Effector CD4-positive, alpha-beta T cell (primary cell): ENCODE results near the gene SORCS1.

Experiments used
- DNase-seq: peaks from one replicate; pipeline ENCODE4 v3.0.0-alpha.2; 2020

SORCS1 gene

DNA sequence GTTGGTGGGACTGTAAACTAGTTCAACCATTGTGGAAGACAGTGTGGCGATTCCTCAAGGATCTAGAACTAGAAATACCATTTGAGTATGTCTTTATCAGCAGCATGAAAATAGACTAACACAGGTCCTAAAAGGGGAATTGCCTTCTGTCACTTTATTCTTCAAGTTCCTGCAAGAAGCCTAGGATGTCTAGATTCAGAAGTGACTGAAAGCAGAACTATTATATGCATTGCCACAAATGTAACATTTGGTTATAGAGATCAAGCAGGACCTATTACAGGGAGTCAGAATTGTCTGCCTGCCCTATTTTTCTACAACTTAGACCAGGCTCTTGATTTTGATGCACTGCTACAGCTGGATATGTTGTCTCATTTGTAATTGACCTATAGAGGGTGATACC lies 364.7 kb downstream of the SORCS1 start:
- no peak for DNase-seq

DNA sequence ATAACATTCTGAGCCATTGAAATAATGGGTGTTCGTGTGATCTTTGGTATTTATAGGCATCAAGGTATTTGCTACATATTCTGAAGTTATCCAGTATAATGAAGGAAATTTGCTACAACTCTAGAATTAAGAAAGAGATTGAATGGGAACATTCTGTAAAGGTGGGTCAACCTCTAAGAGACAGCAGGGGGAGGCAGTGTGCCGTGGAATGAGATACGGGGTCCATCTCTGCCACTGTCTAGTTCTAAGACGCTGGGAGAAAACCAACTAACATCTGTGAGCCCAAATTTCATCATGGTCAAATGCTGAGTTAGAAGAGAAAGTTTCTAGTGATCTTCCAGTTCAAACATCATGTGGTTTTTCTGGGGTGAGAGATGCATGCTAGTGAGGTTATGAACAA lies 368.9 kb downstream of the SORCS1 start:
- DNase-seq: no peak

DNA sequence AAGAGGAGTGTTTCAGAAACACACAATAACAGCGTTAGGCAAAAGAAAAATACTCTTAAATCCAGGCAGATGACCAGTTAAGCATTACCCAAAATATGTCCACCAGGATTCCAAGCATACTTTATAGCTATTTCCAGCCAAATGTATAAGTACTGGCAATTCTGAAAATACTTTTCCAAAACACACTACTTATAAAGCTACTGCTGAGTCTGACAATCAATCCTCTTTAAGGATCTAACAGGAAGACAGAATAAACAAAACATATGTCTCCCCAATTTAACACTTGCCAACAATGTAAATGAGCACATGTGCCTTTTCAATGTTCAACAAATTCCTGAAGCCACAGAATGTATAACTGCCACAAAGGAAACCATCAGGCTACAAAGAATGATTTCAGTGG lies 370.9 kb downstream of the SORCS1 start:
- DNase-seq: no peak

DNA sequence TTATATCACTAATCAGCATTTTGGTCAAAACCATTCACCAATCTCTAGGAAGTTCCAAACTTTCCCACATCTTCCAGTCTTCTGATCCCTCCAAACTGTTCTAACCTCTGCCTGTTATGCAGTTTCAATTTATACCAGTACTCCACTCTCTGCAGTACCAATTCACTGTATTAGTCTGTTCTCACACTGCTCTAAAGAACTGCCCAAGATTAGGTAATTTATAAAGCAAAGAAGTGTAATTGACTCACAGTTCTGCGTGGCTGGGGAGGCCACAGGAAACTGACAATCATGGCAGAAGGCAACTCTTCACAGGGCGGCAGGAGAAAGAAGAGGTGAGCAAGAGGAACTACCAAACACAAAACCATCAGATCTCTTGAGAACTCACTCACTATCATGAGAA lies 374.9 kb downstream of the SORCS1 start:
- DNase-seq: no peak

DNA sequence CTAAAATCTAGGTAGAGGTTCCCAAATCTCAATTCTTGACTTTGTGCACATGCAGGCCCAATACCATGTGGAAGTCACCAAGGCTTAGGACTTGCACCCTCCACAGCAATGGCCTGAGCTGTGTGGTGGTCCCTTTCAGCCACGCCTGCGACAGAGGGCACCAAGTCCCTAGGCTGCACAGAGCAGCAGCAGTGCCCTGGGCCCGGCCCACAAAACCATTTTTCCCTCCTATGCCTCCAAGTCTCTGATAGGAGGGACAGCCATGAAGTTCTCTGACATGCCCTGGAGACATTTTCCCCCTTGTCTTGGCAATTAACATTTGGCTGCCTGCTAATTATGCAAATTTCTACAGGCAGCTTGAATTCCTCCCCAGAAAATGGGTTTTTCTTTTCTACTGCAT lies 375.5 kb downstream of the SORCS1 start:
- no peak for DNase-seq

DNA sequence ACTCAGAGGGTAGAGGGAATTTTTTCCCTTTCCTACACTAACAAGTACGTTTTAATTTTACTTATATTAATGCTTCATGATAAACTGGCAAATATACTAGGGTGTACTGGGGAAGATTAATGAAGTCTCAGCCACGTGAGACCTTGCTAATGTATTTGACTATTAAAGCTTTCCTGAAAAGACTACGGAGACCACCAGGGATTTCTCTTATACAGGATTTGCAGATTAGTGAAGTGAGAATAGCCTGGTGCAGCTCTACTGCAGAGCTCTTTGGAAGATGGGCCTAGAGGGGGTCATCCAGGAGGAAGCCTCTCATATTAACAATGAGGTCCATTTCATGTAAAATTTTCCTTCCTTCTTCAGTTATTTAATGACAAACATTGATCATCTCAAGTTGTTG lies 379.0 kb downstream of the SORCS1 start:
- DNase-seq: no peak

DNA sequence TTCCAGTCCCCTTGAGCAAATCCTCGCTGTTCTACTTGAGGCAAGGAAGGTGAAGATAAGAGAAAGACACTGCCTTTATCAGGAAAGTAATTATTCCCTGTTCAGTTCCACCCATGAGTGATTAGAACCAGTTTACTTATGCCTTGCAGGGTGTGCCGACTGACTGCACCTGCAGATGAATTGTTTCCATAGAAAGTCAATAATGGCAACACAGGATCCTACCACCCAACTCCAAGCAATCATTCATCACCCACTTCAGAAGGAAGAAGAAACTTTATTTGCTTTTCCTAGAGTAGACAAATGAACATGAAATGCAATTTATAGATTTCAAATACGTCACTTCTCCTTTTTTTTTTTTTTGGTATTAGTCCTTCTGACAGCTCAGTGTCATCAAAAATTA lies 383.9 kb downstream of the SORCS1 start:
- no peak for DNase-seq

DNA sequence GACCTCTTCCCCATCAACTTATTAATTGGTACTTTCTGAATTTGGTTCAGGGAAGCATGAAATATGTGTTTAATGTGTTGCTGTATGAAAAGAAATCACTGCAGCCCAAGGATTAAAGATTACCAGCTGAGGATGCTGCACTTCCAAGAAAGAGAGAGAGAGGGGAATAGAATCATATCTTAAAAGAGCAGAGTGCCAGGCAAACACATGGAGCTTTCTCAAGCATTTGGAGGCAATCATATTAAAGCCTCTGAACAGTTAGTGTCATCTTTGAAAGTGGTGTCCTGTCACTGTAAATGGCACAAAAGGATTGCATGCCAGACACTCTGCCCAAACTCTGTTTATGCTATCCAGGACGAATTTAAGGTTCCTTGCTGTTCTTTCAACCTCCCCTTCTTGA lies 386.7 kb downstream of the SORCS1 start:
- DNase-seq: no peak

DNA sequence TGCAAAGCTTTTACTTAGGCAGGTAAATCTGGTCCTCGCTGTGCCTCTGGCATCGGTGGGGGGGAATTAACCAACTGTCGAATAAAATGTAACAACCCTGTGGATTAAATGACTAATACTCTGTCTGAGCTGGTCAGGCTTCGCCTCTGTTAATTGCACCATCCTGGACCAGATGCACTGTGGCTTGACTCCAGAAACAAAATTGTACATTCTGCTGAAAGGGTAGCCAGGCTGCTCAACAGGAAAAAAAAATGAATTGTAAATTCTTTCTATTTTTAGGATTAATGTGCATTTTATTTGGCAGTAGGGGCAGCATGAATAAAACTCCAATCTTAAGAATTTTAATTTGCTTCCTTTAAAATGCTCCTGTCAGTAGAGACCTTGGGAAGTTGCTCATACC lies 389.4 kb downstream of the SORCS1 start:
- no peak for DNase-seq

DNA sequence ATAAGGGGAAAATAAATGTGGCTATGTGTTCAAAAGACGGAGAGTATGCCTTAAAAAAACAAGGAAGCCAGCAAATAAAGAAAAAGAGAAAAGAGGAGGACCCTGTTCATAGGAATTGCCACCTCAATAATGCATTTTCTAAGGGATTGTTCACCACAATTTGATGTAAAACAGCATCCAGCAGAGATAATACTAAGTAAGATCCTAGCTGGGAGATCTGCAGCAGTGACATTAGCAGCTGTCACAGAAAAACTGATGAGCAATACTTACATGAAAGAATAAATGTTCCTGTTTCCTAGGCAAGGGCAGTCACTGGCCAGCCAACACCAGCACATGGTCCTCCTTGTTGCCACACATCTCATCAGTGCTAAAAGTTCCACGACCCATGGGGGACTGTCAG lies 391.5 kb downstream of the SORCS1 start:
- no peak for DNase-seq

DNA sequence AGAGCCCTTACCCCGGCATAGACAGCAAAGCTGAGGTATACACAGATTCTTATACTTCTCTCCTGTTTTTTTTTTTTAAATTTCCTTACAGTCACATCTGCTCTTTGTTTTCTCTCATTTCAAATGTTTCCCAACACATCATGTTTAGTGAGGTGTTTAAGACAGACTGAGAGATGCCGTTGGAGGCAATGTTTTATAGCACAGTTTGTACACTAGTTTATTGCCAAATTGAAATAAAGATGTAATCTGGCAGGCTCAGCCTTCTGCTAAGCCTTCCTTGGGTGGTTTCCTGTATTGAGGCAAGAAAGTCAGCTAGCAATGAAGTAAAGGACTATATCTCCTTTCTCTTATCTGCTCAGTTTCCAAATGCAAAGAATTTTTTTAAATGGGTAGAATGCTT lies 393.4 kb downstream of the SORCS1 start:
- DNase-seq: no peak

DNA sequence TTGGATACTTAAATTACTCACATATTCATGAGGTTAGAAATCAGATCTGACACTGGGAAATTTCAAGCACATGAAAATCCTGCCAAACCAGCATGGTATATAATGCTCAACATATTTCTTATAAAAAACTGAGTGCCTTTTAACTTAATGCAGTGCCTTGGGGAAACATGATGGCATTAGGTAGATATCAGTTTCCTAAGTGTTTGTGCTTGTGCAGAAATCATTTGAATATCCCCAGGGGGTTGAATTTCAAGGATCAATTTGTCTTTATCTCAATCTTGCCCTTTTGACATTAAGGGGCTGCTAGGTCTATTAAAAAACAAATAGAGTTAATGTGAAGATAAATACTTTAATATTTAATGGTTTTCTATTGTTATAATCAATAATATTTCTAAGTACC lies 396.3 kb downstream of the SORCS1 start:
- no peak for DNase-seq

DNA sequence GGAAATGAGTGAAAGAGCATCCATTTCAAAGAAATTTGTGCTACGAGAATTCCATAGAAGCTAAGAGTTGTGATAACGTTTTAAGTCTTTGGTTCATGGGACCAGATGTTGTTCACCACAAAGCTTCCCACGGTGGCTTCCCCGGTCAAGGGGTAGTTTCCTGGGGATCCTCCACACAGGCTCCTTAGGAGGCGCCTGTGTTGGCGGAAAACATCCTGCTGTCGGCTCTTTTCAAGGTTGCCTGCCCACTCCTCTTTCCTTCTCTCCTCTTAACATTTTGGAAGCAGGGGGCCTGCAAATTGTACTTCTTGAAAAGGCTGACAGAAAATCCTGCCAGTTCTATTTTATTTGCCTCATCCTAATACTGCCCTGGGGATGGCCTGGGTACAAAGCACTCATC lies 398.6 kb downstream of the SORCS1 start:
- no peak for DNase-seq

DNA sequence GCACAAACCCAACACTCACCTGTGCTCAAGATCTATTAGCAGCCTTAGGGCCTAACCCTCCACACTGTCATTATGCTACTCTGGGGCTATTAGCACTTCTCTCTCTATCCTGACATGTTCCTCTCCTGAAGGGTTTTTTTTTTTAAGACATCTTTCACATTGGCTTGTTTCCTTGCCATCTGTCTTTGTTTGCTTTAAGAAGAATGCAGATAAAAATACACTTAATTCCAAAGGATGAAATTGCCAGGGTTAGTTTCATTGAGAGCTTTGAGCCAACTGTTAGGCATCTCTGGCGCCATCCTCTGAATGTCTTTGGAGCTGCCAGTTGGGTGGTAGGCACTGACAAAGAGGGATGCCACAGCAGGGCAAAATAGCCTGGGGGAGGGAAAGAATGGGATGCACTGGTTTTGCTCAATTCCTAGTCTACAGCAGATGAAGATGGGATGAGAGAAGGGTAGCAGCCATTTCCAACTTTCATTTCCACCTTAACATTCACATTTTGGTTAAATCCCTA lies 399.2 kb downstream of the SORCS1 start:
- DNase-seq: no peak

DNA sequence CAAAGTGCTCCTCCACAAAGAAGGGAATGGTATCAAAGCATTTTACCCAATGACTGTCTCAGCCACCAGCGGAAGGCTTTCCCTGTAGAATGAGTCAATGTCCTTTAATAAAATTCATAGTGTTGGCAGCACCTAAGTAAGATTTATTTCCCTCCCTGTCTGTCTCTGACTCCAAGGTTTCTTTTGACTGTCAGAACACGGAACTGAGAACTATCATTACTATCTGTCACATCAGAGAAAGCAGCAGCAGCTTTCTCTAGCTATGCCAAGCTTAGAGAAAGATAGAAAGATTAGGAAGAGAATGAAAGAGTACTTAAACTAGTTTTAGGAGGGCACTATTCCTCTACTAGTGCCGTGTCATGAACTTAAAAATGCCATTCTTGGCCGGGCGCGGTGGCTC lies 400.1 kb downstream of the SORCS1 start:
- no peak for DNase-seq

DNA sequence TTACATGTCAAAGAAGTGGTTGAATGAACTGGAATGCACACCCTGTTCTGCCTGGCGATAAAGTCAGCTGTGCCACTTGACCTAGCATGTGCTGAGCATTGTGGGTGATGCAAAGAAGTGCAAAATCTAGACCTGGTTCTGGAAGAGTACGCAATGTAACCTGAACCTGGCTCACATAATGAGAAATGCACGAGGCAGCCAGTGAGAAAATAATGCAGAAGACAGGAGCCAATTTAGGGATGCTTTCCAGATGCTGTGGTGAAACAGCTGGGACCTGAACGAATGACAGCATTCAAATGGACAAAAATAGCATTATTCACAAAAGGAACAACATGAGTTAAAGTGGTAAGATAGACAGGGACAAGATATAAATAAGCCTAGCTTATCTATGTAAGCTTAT lies 402.6 kb downstream of the SORCS1 start:
- DNase-seq: no peak

DNA sequence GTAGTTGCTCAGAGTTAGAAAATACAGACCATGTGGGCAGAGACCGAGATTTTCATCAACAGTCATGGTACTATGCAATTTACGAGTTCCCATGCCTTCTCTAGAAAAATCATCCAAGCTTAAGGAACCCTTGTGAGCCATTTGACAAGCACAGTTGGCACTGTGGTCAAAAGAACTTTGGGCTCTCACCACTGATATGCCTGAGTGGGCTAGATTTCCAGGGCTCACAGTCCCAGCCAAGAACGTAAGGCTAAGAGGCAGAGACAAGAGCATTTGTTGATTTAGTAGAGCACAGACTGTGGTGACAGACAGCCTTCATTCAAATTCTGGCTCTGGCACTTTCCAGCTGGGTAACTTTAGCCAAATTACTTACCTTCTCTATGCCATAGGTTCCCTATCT lies 407.0 kb downstream of the SORCS1 start:
- no peak for DNase-seq

DNA sequence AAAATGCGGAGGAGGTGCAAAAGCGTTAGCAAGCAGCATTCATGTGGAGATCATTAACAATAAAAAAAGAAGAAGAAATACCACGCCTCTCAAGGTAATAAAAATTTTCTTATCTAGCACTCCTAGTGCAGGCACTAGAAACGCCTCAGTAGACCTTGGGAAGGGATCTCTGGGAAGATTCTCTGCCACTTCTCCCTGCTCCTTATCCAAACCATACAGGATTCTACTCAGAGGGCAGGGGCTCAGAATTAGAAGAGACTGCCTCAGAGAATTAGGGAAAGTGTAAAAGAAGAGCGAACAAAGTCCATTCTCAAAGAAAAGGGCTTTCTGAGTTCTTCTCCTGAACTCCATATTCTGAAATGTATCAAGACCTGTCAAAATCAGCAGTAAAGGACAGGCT lies 413.4 kb downstream of the SORCS1 start:
- no peak for DNase-seq

DNA sequence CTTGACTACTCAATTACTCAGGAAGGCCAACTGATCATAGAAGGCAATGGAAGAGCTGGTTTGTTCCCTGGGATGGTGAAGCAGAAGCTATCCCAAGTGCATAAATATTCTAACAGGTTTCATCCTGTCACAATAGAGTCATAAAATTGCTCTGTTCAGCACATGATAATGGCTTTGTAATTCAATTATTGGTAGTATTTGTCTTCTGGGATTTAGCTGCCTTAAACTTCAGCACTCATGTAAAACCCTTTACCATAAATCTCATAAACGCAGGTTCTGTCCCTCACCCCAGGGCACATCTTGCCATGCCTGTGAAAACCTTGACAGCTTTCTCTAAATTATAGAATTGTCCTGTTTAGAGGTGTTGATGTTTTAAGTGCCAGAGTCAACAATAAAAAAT lies 417.6 kb downstream of the SORCS1 start:
- no peak for DNase-seq

DNA sequence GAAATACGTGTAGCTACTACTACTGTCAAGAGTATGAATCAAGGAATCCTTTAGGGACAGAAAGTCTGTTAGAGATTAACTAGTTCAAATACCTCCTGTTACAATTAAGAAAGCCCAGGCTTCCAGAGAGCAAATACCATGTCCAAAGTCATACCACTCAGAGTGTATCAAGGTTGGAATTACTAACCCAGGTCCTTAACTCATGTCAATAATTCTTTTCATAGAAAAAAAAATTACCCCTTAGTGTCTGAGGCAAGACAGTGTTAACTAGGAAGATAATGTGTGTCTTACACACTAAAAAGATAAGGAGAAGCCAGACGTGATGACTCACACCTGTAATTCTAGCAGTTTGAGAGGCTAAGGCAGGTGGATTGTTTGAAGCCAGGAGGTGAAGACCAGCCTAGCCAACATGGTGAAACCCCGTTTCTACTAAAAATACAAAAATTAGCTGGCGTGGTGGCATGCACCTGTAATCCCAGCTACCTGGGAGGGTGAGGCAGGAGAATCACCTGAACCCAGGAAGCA lies 423.4 kb downstream of the SORCS1 start:
- DNase-seq: no peak

DNA sequence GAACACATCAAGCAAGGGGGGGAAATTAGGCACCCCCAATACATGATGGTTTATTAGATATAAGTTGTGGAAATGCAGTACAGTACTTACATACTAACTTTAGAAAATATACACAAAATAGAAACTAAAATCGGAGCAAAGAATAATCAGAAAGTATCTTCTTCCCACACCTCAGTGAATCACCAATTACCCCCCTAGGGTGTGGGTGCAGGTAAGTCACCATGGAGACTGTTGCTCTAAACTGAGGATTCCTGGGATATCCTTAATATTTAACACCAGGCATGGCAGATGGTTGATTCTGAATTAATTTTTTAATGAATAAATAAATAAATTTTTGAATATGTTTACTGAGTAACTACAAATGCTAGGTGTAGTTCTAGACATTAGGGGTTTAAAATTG lies 424.4 kb downstream of the SORCS1 start:
- DNase-seq: no peak

DNA sequence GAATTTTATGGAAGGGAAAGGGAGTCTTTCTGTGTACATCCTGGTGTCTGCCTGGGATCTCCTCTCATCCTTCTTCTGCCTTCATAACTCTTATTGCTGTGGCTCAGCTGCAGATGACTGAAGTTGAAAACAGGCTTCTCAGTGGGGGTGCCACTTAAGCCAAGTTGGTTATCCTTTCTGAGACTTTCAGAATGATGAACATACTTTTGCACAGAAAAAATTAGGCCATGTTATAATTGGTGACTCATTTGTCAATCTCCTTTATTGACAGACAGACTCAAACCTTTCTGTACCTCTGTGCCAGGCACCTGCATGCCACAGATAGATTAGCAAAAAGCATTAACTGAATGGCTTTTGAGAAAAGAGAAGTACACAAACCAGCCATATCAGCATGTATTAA lies 430.3 kb downstream of the SORCS1 start:
- DNase-seq: no peak

DNA sequence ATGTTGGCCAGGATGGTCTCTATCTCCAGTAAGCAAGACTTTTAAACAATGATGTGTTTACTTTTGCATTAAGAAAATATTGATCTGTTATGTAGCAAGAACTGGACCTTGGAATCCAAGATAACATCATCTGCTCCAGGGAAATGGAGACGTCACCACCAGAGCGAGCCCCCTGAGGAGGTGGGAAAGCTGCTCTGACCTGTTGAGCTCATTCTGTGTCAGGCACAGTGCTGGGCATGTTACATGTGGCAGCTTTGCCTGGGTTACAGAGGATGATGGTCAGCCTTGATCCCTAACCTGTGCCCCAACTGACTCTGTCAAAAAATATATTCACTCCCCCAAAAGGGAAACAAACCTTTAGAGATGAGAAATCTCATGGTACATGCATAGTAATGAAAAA lies 436.3 kb downstream of the SORCS1 start:
- DNase-seq: no peak

DNA sequence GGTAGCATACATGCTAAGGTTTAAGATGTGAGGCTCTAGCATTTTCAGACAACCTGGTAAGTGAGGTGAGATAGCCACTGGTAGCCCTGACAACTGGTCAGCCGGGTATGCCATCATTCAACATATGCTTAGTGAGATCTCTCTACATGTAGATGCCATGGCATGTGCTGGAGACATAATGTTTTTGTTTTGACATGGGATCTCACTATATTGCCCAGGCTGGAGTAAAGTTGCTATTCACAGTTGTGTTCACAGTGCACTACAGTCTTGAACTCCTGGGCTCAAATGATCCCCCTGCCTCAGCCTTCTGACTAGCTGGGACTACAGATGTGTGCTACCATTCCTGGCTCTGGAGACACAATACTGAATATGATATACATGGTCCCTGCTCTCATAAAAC lies 437.3 kb downstream of the SORCS1 start:
- DNase-seq: no peak

DNA sequence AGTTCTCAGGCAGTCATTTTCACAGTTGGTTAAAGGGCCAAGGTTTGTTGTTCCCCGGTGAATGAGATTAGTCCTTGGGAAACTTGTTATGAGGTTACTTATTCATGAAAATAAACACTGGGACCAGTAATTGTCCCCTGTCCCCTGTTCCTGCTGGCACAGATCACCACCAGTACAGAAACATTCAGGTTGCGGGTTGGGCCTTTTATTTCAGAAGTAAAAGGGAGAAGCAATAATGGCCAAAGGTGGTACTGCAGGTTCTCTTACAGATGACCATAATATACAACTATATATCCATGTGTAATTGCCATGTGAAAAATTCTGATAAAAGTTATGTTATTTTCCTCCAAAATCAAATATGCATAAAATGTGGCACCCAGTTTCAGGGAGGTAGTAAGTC lies 442.0 kb downstream of the SORCS1 start:
- DNase-seq: no peak

DNA sequence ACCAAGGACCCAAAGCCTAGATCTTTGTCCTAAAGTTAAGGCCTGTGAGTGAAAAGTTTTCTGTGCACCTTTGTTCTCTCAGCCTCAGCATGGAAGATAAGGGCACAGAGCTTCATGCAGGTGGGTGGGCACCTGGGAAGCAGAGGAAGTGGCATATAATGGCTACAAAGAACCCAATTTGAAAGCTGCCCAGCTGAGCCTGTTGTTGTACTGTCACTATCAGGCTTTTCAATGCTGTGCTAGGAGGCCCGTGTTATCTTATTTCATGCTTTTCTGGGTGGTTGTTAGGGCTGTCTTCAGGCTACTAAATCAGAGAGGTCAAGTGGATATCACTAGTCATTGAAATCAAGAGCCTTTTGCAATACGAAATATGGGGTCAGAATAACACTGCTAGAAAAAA lies 443.8 kb downstream of the SORCS1 start:
- no peak for DNase-seq
